Measurements from ENCODE around the gene ZCCHC14.

ZCCHC14 gene

DNA sequence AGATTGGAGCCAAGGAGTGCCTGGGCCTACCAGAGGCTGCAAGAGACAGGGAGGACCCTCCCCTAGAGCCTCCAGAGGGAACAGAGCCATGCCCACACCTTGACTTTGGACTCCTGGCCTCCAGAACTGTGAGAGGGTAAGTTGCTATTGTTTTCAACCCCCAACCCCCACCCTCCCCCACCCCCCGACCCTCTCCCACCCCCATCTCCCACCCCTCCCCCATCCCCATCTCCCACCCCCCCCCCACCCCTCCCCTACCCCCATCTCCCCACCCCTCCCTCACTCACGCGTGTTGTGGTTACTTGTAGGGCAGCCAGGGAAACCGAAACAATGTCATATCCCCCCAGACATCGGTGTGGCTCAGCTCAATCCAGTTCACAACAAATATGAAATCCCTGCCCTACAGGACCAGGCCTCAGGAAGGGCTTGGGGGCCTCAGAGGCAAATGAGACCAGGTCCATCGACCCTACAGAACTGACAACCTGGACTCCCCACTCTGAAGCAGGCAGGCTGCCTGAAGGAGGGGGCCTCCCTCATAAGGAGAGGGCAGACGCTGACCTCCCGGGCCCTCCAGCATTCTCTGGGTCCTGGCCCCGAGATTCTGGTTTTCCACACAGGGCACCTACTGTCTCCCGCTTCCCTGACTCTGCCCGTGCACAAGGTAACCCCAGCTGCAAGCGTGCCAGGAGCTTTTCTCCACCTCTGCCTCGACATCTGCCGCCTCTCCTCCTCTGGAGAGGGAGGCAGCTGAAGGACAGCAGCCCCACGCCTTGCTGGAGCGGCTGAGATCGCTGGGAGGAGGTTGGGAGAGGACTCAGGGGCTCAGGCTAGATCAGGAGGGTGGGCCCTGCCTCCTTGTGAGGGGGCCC, 3.0 kb upstream of the ZCCHC14 start:
- TF ChIP-seq, protein P1, sequence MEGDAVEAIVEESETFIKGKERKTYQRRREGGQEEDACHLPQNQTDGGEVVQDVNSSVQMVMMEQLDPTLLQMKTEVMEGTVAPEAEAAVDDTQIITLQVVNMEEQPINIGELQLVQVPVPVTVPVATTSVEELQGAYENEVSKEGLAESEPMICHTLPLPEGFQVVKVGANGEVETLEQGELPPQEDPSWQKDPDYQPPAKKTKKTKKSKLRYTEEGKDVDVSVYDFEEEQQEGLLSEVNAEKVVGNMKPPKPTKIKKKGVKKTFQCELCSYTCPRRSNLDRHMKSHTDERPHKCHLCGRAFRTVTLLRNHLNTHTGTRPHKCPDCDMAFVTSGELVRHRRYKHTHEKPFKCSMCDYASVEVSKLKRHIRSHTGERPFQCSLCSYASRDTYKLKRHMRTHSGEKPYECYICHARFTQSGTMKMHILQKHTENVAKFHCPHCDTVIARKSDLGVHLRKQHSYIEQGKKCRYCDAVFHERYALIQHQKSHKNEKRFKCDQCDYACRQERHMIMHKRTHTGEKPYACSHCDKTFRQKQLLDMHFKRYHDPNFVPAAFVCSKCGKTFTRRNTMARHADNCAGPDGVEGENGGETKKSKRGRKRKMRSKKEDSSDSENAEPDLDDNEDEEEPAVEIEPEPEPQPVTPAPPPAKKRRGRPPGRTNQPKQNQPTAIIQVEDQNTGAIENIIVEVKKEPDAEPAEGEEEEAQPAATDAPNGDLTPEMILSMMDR (IDR thresholded peaks at IDR 0.05; ENCODE audit: insufficient read depth, low read length, poor library complexity, severe bottlenecking): no peak
- Histone ChIP-seq H3K4me2 (ENCODE audit: low read depth, low read length, poor library complexity, severe bottlenecking) (no peak overlapping the region), H3F3A (ENCODE audit: insufficient read depth) (no peaks in the 10 kb centered on the region), H3K36me3 (ENCODE audit: low read length) (no peaks in the 10 kb centered on the region), H2AFZ (ENCODE audit: low read depth, low read length, severe bottlenecking) (no peak overlapping the region), H3K9me2 (replicated peaks; ENCODE audit: insufficient read depth, low read length) (no peaks in the 10 kb centered on the region), H3K27ac (ENCODE audit: low read depth, low read length) (no peak overlapping the region), H3K4me3 (ENCODE audit: insufficient read depth, low read length, poor library complexity, severe bottlenecking) (no peak overlapping the region), H4K20me1 (ENCODE audit: low read depth, low read length) (no peaks in the 10 kb centered on the region), H3K27me3 (ENCODE audit: low read length) (no peaks in the 10 kb centered on the region), H3K9me3 (ENCODE audit: insufficient read depth, low read length) (no peaks in the 10 kb centered on the region), H3K79me2 (ENCODE audit: insufficient read depth, low read length) (no peaks in the 10 kb centered on the region), H3K9ac (ENCODE audit: low read length) (no peak overlapping the region)

DNA sequence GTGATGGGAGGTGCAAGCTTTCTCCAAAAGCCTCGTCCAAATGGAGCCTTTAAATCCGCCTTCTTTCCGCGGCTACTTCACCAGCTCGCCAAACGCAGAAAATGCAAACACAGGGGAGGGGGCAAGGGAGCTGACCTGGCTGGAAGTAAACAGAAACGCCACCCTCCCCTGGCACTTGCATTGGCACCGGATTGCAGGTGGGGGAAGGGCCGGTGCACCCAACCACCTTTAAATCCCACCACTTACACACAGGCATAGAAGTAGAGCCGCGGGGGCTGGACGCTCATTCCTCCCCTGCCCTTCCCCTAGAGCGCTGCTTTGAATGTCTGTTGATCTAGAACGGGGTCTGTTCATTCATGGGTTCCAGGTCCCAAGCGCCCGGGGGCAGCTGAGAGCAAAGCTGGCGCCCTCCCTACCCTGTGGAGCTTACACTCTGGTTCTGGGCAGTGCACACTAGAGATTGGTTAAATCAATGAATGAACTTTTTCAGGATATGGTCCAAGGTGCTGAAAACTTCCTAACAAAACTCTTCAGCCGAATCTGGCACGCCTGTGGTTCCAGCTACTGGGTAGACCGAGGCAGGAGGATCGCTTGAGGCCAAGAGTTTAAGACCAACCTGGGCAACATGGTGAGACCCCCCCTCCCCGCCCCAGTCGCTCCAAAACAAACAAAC, 920 bp upstream of the ZCCHC14 start:
- Histone ChIP-seq H3K9me3 (ENCODE audit: insufficient read depth, low read length) (no peaks in the 10 kb centered on the region), H3F3A (ENCODE audit: insufficient read depth) (no peaks in the 10 kb centered on the region), H3K4me2 (ENCODE audit: low read depth, low read length, poor library complexity, severe bottlenecking) (no peak overlapping the region), H3K79me2 (ENCODE audit: insufficient read depth, low read length) (no peaks in the 10 kb centered on the region), H3K4me3 (ENCODE audit: insufficient read depth, low read length, poor library complexity, severe bottlenecking) (no peak overlapping the region), H2AFZ (ENCODE audit: low read depth, low read length, severe bottlenecking) (no peak overlapping the region), H4K20me1 (ENCODE audit: low read depth, low read length) (no peaks in the 10 kb centered on the region), H3K9me2 (replicated peaks; ENCODE audit: insufficient read depth, low read length) (no peaks in the 10 kb centered on the region), H3K27ac (ENCODE audit: low read depth, low read length) (no peak overlapping the region), H3K27me3 (ENCODE audit: low read length) (no peaks in the 10 kb centered on the region), H3K36me3 (ENCODE audit: low read length) (no peaks in the 10 kb centered on the region), H3K9ac (ENCODE audit: low read length) (no peak overlapping the region)
- TF ChIP-seq, protein P1 (IDR thresholded peaks at IDR 0.05; ENCODE audit: insufficient read depth, low read length, poor library complexity, severe bottlenecking): no peak
- no peak for TF ChIP-seq EZH2phosphoT487 (conservative IDR thresholded peaks at IDR 0.05; ENCODE audit: low read length)

DNA sequence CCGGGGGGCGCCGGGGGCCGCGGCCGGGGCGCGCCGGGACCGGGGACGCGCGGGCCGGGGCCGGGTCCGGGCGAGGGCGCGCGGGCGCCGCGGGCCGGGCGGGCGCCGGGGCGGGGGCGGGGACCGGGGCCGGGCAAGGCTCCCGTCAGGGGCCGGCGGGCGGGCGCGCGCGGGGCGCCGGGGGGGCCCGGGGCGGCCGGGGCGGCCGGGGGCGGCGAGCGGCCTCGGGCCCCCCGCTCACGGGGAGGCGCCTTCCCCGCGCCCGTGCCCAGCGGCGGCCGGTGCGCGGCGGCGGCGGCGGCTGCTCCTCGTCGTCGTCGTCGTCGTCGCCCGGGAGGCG, 563 bp downstream of the ZCCHC14 start:
- no peaks in the 10 kb centered on the region for H3K9me3 ChIP-seq (ENCODE audit: insufficient read depth, low read length)
- H3F3A ChIP-seq (ENCODE audit: insufficient read depth): no peaks in the 10 kb centered on the region
- no peaks in the 10 kb centered on the region for H3K9me2 ChIP-seq (replicated peaks; ENCODE audit: insufficient read depth, low read length)
- H2AFZ ChIP-seq (ENCODE audit: low read depth, low read length, severe bottlenecking): no peak overlapping the region
- H3K4me2 ChIP-seq (ENCODE audit: low read depth, low read length, poor library complexity, severe bottlenecking): no peak overlapping the region
- TF ChIP-seq, protein P1 (IDR thresholded peaks at IDR 0.05; ENCODE audit: insufficient read depth, low read length, poor library complexity, severe bottlenecking): no peak
- no peak for TF ChIP-seq EZH2phosphoT487 (conservative IDR thresholded peaks at IDR 0.05; ENCODE audit: low read length)
- H3K27me3 ChIP-seq (ENCODE audit: low read length): no peaks in the 10 kb centered on the region
- no peak overlapping the region for H3K27ac ChIP-seq (ENCODE audit: low read depth, low read length)
- no peak overlapping the region for H3K4me3 ChIP-seq (ENCODE audit: insufficient read depth, low read length, poor library complexity, severe bottlenecking)
- no peaks in the 10 kb centered on the region for H3K36me3 ChIP-seq (ENCODE audit: low read length)
- H4K20me1 ChIP-seq (ENCODE audit: low read depth, low read length): no peaks in the 10 kb centered on the region
- no peak overlapping the region for H3K9ac ChIP-seq (ENCODE audit: low read length)
- H3K79me2 ChIP-seq (ENCODE audit: insufficient read depth, low read length): no peaks in the 10 kb centered on the region
